ENCODE data around the gene NKAIN2.

GRCh38 chr6:124825564-124825963 lies 1021.9 kb downstream of the NKAIN2 start:
- no peak for TF ChIP-seq POLR2A (IDR thresholded peaks at IDR 0.05)
- no peak for TF ChIP-seq CTCF (IDR thresholded peaks at IDR 0.05)
- no peak for TF ChIP-seq POLR2AphosphoS5 (IDR thresholded peaks at IDR 0.05)

Measured in sigmoid colon (tissue), 4 donors.